Neutrophil (primary cell): ENCODE measurements around the gene PIP4K2A.

Experiments
- H3K27ac ChIP-seq: fragments of 200-600 bp; sonication (generic); 2 replicates; pipeline ENCODE4 v1.5.1; 2016; ENCODE audit warnings: mild to moderate bottlenecking, moderate library complexity
- H3K27me3 ChIP-seq: fragments of 200-600 bp; sonication (generic); 2 replicates; pipeline ENCODE4 v1.6.0; 2016; ENCODE audit warnings: mild to moderate bottlenecking
- H3K36me3 ChIP-seq: fragments of 200-600 bp; sonication (generic); 2 replicates; pipeline ENCODE4 v1.5.1; 2017
- H3K4me1 ChIP-seq, 2 experiments: fragments of 200-600 bp in 1 of 2; sonication (generic) in 1 of 2; 1 replicate in 1 of 2; 2 replicates in 1 of 2; pipeline versions ENCODE4 v1.5.1 to v1.6.1; 2013 to 2016; ENCODE audit warnings: low read depth in 1 of 2, low read length in 1 of 2, mild to moderate bottlenecking in 1 of 2, moderate library complexity in 1 of 2; ENCODE audit not compliant: control insufficient read depth in 1 of 2, insufficient read depth in 1 of 2
- H3K4me3 ChIP-seq, 2 experiments: fragments of 200-600 bp in 1 of 2; sonication (generic) in 1 of 2; 1 replicate in 1 of 2; 2 replicates in 1 of 2; pipeline ENCODE4 v1.5.1; 2013 to 2016; ENCODE audit warnings: low read depth in 1 of 2, low read length in 1 of 2, mild to moderate bottlenecking in 1 of 2, moderate library complexity in 1 of 2
- H3K9me3 ChIP-seq: fragments of 200-600 bp; sonication (generic); 2 replicates; pipeline ENCODE4 v1.5.1; 2016
- TF ChIP-seq, protein P1 (sequence below): fragments of 200-600 bp; sonication (generic); IDR thresholded peaks from 2 replicates; pipeline ENCODE4 v1.5.1; 2016; ENCODE audit warnings: antibody characterized with exemption

The PIP4K2A gene

DNA sequence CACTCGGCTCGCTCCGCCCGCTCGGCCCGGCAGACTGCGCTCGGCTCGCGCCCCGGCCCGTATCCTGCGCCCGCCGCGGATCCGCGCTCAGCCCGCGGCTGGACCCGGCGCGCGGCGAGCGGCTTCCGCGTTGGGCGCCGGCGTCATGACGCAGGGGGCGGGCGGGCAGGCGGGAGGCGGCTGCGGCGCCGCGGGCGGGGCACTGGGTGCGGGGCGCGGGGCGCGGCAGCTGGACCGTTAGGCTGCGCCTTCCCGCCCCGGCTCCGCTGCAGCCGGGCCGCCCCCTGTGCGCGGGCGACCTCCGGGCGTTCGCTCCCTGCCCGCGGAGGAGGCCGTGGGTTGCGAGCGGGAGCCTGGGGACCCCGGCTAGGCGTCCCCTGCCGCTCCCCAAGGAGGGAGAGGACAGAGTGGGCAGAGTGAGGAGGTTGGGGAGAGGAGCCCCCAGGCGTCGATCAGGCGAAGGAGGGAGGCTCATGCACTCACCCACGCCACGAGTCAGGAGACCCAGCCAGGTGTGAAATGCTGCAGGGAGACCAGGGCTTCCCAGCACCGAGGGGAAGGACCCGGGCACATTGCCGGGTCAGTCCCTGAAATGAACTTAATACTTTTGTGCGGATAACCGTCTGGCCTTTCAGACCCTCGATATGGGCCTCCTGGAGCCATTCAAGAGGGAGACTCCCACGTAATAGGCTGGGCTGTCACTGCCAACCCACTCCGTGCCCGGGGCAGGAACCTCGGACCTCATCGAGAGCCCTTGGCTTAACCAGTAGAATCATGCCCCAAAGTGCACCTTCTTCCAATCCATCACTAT, at the start of gene PIP4K2A:
Gene PIP4K2A (minus strand): TSS at position 100 of the 811 bp plus-strand sequence. CDS start 252 bp downstream, outside the sequence.
- H3K4me1 ChIP-seq, result peaks cover 14 to 41% of the 10 kb centered on the region in 2 experiments
- H3K27ac ChIP-seq, result peak within 1 kb of the TSS; percentile 89
- peak within 1 kb of the TSS; percentile 90 to 93 for H3K4me3 ChIP-seq
- no peaks in the 10 kb centered on the region for H3K27me3 ChIP-seq
- TF ChIP-seq, protein P1, sequence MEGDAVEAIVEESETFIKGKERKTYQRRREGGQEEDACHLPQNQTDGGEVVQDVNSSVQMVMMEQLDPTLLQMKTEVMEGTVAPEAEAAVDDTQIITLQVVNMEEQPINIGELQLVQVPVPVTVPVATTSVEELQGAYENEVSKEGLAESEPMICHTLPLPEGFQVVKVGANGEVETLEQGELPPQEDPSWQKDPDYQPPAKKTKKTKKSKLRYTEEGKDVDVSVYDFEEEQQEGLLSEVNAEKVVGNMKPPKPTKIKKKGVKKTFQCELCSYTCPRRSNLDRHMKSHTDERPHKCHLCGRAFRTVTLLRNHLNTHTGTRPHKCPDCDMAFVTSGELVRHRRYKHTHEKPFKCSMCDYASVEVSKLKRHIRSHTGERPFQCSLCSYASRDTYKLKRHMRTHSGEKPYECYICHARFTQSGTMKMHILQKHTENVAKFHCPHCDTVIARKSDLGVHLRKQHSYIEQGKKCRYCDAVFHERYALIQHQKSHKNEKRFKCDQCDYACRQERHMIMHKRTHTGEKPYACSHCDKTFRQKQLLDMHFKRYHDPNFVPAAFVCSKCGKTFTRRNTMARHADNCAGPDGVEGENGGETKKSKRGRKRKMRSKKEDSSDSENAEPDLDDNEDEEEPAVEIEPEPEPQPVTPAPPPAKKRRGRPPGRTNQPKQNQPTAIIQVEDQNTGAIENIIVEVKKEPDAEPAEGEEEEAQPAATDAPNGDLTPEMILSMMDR, result no peak
- no peaks in the 10 kb centered on the region for H3K9me3 ChIP-seq
- no peaks in the 10 kb centered on the region for H3K36me3 ChIP-seq

DNA sequence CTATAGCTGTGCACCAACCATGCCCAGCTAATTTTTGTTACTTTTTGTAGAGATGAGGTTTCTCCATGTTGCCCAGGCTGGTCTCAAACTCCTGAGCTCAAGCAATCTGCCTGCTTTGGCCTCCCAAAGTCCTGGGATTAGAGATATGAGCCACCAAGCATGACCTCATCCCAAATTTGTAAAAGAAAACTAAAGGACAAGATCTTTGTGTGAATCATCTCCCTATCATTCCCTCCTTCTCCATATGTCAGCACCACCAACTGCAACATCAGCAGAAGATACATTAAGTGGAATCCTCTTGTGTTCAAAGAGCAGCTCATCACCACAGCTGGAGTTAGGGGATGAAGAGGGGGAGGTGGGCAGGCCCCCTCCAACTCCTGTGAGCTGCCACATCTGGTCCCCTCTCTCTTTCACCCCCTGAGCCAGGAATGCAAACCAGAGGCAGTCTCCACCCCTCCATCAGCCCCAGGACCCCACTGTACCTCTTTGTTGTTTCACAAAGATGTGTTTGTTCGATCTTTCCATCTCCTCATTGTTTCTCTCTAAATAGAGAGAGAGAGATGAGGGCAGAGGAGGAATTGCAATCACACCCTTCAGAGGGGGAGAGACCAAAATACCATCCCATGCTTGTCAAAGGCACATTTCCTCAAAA, 47.3 kb upstream of the PIP4K2A start:
- H3K27ac ChIP-seq, result no peak overlapping the region
- TF ChIP-seq, protein P1, result no peak

DNA sequence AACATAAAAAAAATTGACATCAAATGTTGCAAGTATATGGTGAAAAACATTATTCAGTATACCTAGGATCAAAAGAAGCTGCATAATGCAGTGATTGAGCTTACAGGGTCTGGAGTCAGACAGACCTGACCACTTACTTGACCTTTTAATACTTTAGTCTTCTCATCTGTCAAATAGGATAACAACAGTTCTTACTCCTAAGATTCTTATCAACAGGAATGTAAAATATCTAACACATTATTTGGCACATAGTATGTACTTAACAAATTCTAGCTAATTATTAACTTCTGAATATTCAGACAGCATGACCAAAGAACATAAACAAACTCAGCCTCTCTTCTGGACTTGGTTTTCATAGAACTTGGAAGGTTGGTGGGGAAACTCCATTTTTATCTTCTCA, 45.6 kb upstream of the PIP4K2A start:
- Histone ChIP-seq H3K27ac (no peak overlapping the region), H3K4me3 (no peak overlapping the region), H3K4me1 (no peaks in the 10 kb centered on the region), H3K36me3 (no peaks in the 10 kb centered on the region), H3K9me3 (no peaks in the 10 kb centered on the region), H3K27me3 (no peaks in the 10 kb centered on the region)
- TF ChIP-seq, protein P1, result no peak

More for the DNA sequence above, 47.3 kb upstream of the PIP4K2A start:
- H3K27me3 ChIP-seq, result no peaks in the 10 kb centered on the region
- H3K4me3 ChIP-seq, result no peak overlapping the region
- no peaks in the 10 kb centered on the region for H3K9me3 ChIP-seq
- H3K4me1 ChIP-seq, result no peaks in the 10 kb centered on the region
- H3K36me3 ChIP-seq, result no peaks in the 10 kb centered on the region

DNA sequence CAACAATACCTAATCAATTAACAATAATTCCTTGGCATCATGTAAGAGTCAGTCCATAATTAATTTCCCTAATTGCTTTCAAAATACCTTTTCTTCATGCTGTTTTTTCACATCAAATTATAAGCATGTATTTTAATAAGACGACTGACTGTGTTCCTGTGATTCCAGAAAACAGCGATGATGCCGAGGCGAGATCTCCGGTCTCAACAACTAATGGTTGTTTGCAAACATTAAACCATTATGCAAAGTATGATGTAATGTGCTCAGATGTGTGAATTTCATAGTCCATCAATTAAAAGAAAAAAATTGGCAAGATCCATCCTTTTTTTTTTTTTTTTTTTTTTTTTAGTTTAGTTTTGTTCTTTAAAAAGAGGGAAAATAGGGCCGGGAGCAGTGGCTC, 44.5 kb upstream of the PIP4K2A start:
- no peak overlapping the region for H3K4me3 ChIP-seq
- TF ChIP-seq, protein P1, result no peak
- H3K4me1 ChIP-seq, result no peaks in the 10 kb centered on the region
- H3K27ac ChIP-seq, result no peak overlapping the region
- H3K27me3 ChIP-seq, result no peaks in the 10 kb centered on the region
- H3K9me3 ChIP-seq, result no peaks in the 10 kb centered on the region
- H3K36me3 ChIP-seq, result no peaks in the 10 kb centered on the region

DNA sequence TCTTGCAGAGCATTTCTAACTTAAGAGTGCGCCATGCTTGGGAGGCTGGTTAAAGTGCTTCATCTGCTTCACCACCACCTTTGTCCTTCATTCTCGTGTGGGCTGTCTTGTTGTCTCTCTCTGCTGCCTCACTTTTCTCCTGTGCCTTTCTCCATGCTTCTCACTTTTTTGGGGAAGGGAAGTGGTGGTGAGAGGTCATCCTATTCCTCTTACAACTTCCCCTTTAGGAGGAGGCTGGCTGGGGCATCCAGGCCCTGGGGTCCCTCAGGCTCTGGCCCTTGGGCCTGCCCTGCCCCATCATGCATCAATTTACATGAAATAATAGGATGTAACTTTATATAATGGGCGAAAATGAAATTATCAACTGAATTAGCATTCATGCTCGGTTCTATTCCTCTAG, 39.9 kb upstream of the PIP4K2A start:
- Histone ChIP-seq H3K27me3 (no peaks in the 10 kb centered on the region), H3K27ac (no peak overlapping the region), H3K36me3 (no peaks in the 10 kb centered on the region), H3K4me3 (no peak overlapping the region), H3K9me3 (no peaks in the 10 kb centered on the region), H3K4me1 (no peaks in the 10 kb centered on the region)
- TF ChIP-seq, protein P1, result no peak
